HEK293 (cell line): ENCODE results near the gene DYNLRB2.

Source experiments
- HOXA7 ChIP-seq: sonication (generic); formaldehyde crosslinking; IDR thresholded peaks from 2 replicates; pipeline ENCODE4 v1.8.1; 2022; ENCODE audit warnings: missing genetic modification reagents, borderline replicate concordance
- PATZ1 ChIP-seq: fragments of 450-650 bp; formaldehyde crosslinking; IDR thresholded peaks from 2 replicates; pipeline ENCODE4 v1.5.1; 2016; ENCODE audit warnings: missing biosample characterization, missing genetic modification characterization
- PBX3 ChIP-seq: sonication (generic); formaldehyde crosslinking; IDR thresholded peaks from 2 replicates; pipeline ENCODE4 v1.8.1; 2022; ENCODE audit warnings: mild to moderate bottlenecking, moderate library complexity, missing genetic modification reagents
- ZNF274 ChIP-seq, 2 experiments: fragments of 200-500 bp in 1 of 2; fragments of 450-650 bp in 1 of 2; sonication (Bioruptor generic) in 1 of 2; formaldehyde crosslinking in 1 of 2; IDR thresholded peaks; 2 replicates each; pipeline versions ENCODE4 v1.5.1 to v1.6.1; 2014 to 2016; ENCODE audit warnings: borderline replicate concordance in 1 of 2, inconsistent platforms in 1 of 2, low read length in 1 of 2, missing biosample characterization in 1 of 2, missing genetic modification characterization in 1 of 2
- ZNF530 ChIP-seq: fragments of 450-650 bp; formaldehyde crosslinking; IDR thresholded peaks from 2 replicates; pipeline ENCODE4 v1.5.1; 2016; ENCODE audit warnings: low read depth, missing biosample characterization, missing genetic modification characterization
- TF ChIP-seq, protein P1 (sequence below): fragments of 450-650 bp; formaldehyde crosslinking; IDR thresholded peaks from 2 replicates; pipeline ENCODE4 v1.5.1; 2016; ENCODE audit warnings: missing biosample characterization, missing genetic modification characterization, low read depth

DNA sequence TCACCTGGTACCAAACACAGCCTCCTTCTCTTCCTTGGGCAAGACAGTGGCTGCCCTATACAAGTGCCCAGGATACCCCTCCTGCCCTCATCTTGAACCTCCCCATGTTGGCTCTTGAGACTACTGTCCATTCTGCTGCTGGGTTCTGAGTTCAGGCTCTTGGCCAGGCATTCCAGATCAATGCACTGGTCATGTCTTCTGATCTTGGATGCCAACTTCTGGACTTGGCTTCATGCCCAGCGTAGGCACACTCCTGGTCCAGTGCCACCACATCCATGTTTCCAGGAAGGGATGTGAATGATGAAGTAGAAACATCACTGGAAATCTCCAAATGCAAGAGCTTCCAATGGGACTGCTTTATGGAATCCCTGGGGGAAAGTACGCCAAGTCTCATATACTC lies 51.5 kb downstream of the DYNLRB2 start:
- TF ChIP-seq, protein P1, sequence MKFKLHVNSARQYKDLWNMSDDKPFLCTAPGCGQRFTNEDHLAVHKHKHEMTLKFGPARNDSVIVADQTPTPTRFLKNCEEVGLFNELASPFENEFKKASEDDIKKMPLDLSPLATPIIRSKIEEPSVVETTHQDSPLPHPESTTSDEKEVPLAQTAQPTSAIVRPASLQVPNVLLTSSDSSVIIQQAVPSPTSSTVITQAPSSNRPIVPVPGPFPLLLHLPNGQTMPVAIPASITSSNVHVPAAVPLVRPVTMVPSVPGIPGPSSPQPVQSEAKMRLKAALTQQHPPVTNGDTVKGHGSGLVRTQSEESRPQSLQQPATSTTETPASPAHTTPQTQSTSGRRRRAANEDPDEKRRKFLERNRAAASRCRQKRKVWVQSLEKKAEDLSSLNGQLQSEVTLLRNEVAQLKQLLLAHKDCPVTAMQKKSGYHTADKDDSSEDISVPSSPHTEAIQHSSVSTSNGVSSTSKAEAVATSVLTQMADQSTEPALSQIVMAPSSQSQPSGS (tag by site-specific recombination) = no peak
- no peak for TF ChIP-seq PATZ1
- TF ChIP-seq ZNF530 (tag by site-specific recombination) = no peak
- TF ChIP-seq PBX3 (CRISPR knock-in tag) = no peak
- no peak for TF ChIP-seq ZNF274 (IDR thresholded peaks at IDR 0.05; ENCODE audit: low read length)
- TF ChIP-seq ZNF274 (tag by site-specific recombination; IDR thresholded peaks at IDR 0.05; ENCODE audit: borderline replicate concordance) = no peak
- no peak for TF ChIP-seq HOXA7 (CRISPR knock-in tag)
